ENCODE measurements around the gene SNRPA. TPM values are rescaled to one million over a fixed set of nuclear protein-coding genes. Genes with fewer than 3 reads are reported as not detected.

The SNRPA gene
- total and polyA plus RNA-seq, 2 of the 8 experiments (the other 6 are each of a cell fraction or from before 2014, with no cell fraction given): 201 to 202 TPM

GRCh38 chr19:40723661-40724254, 27.2 kb upstream of the SNRPA start:
- Histone ChIP-seq H4K20me1 (replicated peaks in 1 of 2; ENCODE audit: control insufficient read depth in 1 of 2, insufficient read depth in 2 of 2, low read length in 2 of 2) (no peaks in the 10 kb centered on the region), H3K79me2 (ENCODE audit: control insufficient read depth in 1 of 2, insufficient read depth in 2 of 2, low read length in 2 of 2) (peaks cover 0 to 20% of the 10 kb centered on the region in 2 experiments; a peak in 2 of 4 replicates), H2BK5ac (ENCODE audit: low read depth, low read length) (no peak overlapping the region), H3K4ac (replicated peaks; ENCODE audit: insufficient read length, low read depth, low read length) (no peak overlapping the region), H3K79me1 (ENCODE audit: low read depth, low read length) (peaks cover 7% of the 10 kb centered on the region), H3K23me2 (ENCODE audit: low read depth, low read length) (no peaks in the 10 kb centered on the region; the same call in 1 of the 2 replicates), H3K14ac (ENCODE audit: insufficient read length) (no peak overlapping the region), H3K27me3 (replicated peaks in 1 of 4; ENCODE audit: control insufficient read depth in 3 of 4, extremely low read depth in 1 of 4, insufficient read depth in 3 of 4, low read length in 3 of 4) (no peaks in the 10 kb centered on the region), H3K27ac (ENCODE audit: low read depth, low read length) (no peak overlapping the region), H3K36me3 (ENCODE audit: control insufficient read depth in 2 of 4, insufficient read depth in 4 of 4, low read length in 3 of 4) (peaks cover 0 to 8% (median 0%) of the 10 kb centered on the region in 4 experiments; a peak in 3 of 8 replicates), H3K9ac (replicated peaks in 1 of 4; ENCODE audit: extremely low read depth in 1 of 4, low read depth in 3 of 4, low read length in 3 of 4) (no peak overlapping the region), H4K5ac (ENCODE audit: insufficient read length, low read depth, low read length) (no peak overlapping the region), H3K23ac (ENCODE audit: insufficient read length) (no peak overlapping the region), H2BK15ac (ENCODE audit: low read length) (no peak overlapping the region), H4K91ac (replicated peaks; ENCODE audit: insufficient read length, low read length) (no peak overlapping the region), H2BK20ac (ENCODE audit: low read length) (no peak overlapping the region), H3K4me3 (ENCODE audit: extremely low read depth in 1 of 4, insufficient read depth in 2 of 4, low read depth in 3 of 4, low read length in 4 of 4) (no peak overlapping the region), H3K4me2 (ENCODE audit: insufficient read depth in 1 of 2, low read depth in 2 of 2, low read length in 2 of 2) (no peak overlapping the region), H3K4me1 (replicated peaks in 1 of 4; ENCODE audit: control insufficient read depth in 3 of 4, insufficient read depth in 4 of 4, low read length in 3 of 4) (no peaks in the 10 kb centered on the region; a peak in 2 of 7 replicates), H4K8ac (ENCODE audit: extremely low read depth, insufficient read depth, low read length) (no peak overlapping the region), H2AK5ac (ENCODE audit: low read depth, low read length) (no peak overlapping the region), H2AFZ (ENCODE audit: low read length) (no peak overlapping the region), H3K56ac (replicated peaks; ENCODE audit: insufficient read length, low read depth, low read length) (no peak overlapping the region), H2BK120ac (replicated peaks; ENCODE audit: low read depth, low read length) (no peak overlapping the region), H2BK12ac (ENCODE audit: low read depth, low read length) (no peak overlapping the region), H3K18ac (ENCODE audit: extremely low read depth, low read length) (no peak overlapping the region), H3K9me3 (ENCODE audit: insufficient read depth in 2 of 2, low read depth in 1 of 2, low read length in 1 of 2) (no peaks in the 10 kb centered on the region)
- ChIA-PET POLR2A (ENCODE audit: partially characterized antibody) (interaction anchor here (1.0 kb wide), 1 partner anchor 32 kb away, joined by 4 read pairs; no protein-coding TSS in a partner anchor), CTCF (ENCODE audit: partially characterized antibody) (interaction anchor here (0.6 kb wide), 1 partner anchor 14 kb away, joined by 3 read pairs; no protein-coding TSS in a partner anchor)
- DNase-seq (ENCODE audit: low read depth in 1 of 2, low spot score in 2 of 2) (no peak), FAIRE-seq (no peak)
- 87% methylated on average over 5 of the region's 5 CpGs; no CpG with 5 or more reads in 1 of the 2 experiments for WGBS, 2 experiments (ENCODE audit: extremely low coverage in 1 of 2, insufficient coverage in 1 of 2, insufficient read length in 1 of 2, insufficient replicate concordance in 2 of 2, low coverage in 1 of 2, low lambda C conversion rate in 2 of 2, missing lambda C conversion rate in 1 of 2)
- TF ChIP-seq ATF3 (IDR thresholded peaks at IDR 0.05; ENCODE audit: insufficient read depth, low read depth, low read length) (no peak), HDAC2 (IDR thresholded peaks at IDR 0.05; ENCODE audit: borderline replicate concordance in 1 of 2, low read depth in 2 of 2, low read length in 2 of 2) (no peak), CTCF (IDR thresholded peaks at IDR 0.05; ENCODE audit: control extremely low read depth in 1 of 3, insufficient read depth in 1 of 3, low read depth in 1 of 3, low read length in 3 of 3) (no peak), SP1 (IDR thresholded peaks at IDR 0.05; ENCODE audit: low read depth, low read length) (no peak)

All from H1 (cell line).